ENCODE data around the gene PRDM16.

- no peak for TF ChIP-seq POLR2A (IDR thresholded peaks at IDR 0.05)
- TF ChIP-seq EP300 (IDR thresholded peaks at IDR 0.05; ENCODE audit: low read depth), result no peak
- TF ChIP-seq CTCF (IDR thresholded peaks at IDR 0.05), result no peak
- no peak for TF ChIP-seq POLR2AphosphoS5 (IDR thresholded peaks at IDR 0.05)
Observed at GRCh38 chr1:3251099-3251806, 182.2 kb downstream of the PRDM16 start.
